ENCODE data around the gene E2F1.

The E2F1 gene

DNA sequence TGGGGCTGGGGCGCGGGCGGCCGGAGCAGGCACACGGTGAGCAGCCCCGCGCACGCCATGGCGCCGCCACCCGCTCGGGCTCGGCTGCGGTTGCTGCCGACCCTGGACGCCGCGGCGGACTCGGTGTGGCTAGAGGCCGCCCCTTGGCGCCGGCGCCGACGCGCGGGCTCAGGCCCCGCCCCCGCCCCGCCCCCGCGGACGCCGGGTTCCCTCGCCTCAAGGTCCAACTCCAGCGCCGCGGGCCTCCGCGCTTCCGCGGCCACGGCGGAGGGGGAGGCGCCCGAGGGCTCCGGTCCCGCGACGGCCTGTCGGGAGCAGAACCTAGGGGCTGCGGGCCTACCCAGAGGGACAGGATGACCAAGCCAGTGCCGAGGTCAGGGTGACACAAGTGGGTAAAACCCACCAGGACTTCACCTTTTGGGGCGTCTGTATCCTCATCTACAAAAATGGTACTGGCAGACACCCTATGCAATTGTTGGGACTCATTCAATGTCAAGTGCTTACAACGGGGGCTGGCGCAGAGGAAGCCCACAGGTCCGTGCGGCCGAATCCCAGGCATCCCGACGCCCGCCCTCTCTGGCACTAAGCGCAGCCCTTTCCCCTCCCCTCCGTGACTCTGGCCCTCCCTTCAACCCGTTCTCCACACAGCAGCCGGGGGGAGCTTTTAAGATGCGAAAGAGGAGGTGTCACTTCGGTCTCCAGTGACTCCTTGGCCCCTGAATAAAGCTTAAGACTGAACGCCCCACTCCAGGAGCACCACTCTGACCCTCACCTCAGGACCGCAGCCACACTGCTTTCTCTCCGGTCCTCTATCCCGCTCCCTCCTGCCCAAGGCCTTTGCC lies 11.7 kb downstream of the E2F1 start, which contains the start of gene NECAB3:
NECAB3 (minus strand) TSS at position 135 of the 842 bp plus-strand sequence; CDS start at position 59, 76 bp downstream.
- H3K9me3 ChIP-seq (ENCODE audit: control extremely low read depth in 1 of 5, control insufficient read depth in 4 of 5, insufficient read depth in 2 of 5, low read depth in 1 of 5, low read length in 4 of 5), result no peaks in the 10 kb centered on the region
- WGBS (ENCODE audit: insufficient coverage), result 6% methylated on average over 42 of the region's 73 CpGs
- H3K4me3 ChIP-seq (ENCODE audit: control insufficient read depth in 1 of 7, extremely low read depth in 1 of 7, insufficient read depth in 4 of 7, low read depth in 2 of 7, low read length in 6 of 7), result peak within 1 kb of the TSS; percentile 23 to 80 (median 66)
- H3K27ac ChIP-seq (ENCODE audit: insufficient read depth in 1 of 2, low read depth in 1 of 2, low read length in 2 of 2, poor library complexity in 1 of 2, severe bottlenecking in 2 of 2), result peak within 1 kb of the TSS in 1 of 2 experiments; percentile 67
- ChIA-PET CTCF (interaction anchor here (0.9 to 1.7 kb wide), 2 partner anchors 12 to 30 kb away, joined by 3 read pairs; no protein-coding TSS in a partner anchor), POLR2A (no interaction called here)
- peaks cover 0 to 27% (median 19%) of the 10 kb centered on the region in 4 experiments for H3K4me1 ChIP-seq (ENCODE audit: control extremely low read depth in 1 of 4, control insufficient read depth in 4 of 4, insufficient read depth in 4 of 4, low read length in 3 of 4)
- peaks cover 0 to 47% (median 18%) of the 10 kb centered on the region in 4 experiments for H3K36me3 ChIP-seq (ENCODE audit: control insufficient read depth in 4 of 4, insufficient read depth in 4 of 4, low read length in 3 of 4)
- peak in 2 of 3 donors; percentile 51 to 59 for DNase-seq
- H3K27me3 ChIP-seq (replicated peaks in 2 of 5; ENCODE audit: control insufficient read depth in 4 of 5, insufficient read depth in 5 of 5, low read length in 4 of 5), result no peaks in the 10 kb centered on the region

GRCh38 chr20:33673410-33674293 lies 12.5 kb downstream of the E2F1 start:
- Histone ChIP-seq H3K4me1 (ENCODE audit: control extremely low read depth in 1 of 4, control insufficient read depth in 4 of 4, insufficient read depth in 4 of 4, low read length in 3 of 4) (peaks cover 0 to 27% (median 19%) of the 10 kb centered on the region in 4 experiments), H3K36me3 (ENCODE audit: control insufficient read depth in 4 of 4, insufficient read depth in 4 of 4, low read length in 3 of 4) (peaks cover 0 to 43% (median 11%) of the 10 kb centered on the region in 4 experiments), H3K27me3 (replicated peaks in 2 of 5; ENCODE audit: control insufficient read depth in 4 of 5, insufficient read depth in 5 of 5, low read length in 4 of 5) (no peaks in the 10 kb centered on the region), H3K4me3 (ENCODE audit: control insufficient read depth in 1 of 7, extremely low read depth in 1 of 7, insufficient read depth in 4 of 7, low read depth in 2 of 7, low read length in 6 of 7) (peak overlapping the region; percentile 23 to 80 (median 66)), H3K27ac (ENCODE audit: insufficient read depth in 1 of 2, low read depth in 1 of 2, low read length in 2 of 2, poor library complexity in 1 of 2, severe bottlenecking in 2 of 2) (peak overlapping the region in 1 of 2 experiments; percentile 67), H3K9me3 (ENCODE audit: control extremely low read depth in 1 of 5, control insufficient read depth in 4 of 5, insufficient read depth in 2 of 5, low read depth in 1 of 5, low read length in 4 of 5) (no peaks in the 10 kb centered on the region)
- CTCF ChIA-PET, result no interaction called here
- POLR2A ChIA-PET, result no interaction called here
- no peak for DNase-seq
- 23% methylated on average over 25 of the region's 29 CpGs for WGBS (ENCODE audit: insufficient coverage)

- 92% methylated on average over 1 of the region's 4 CpGs for WGBS (ENCODE audit: insufficient coverage)
- H3K4me1 ChIP-seq (ENCODE audit: control extremely low read depth in 1 of 4, control insufficient read depth in 4 of 4, insufficient read depth in 4 of 4, low read length in 3 of 4), result peaks cover 0 to 32% (median 24%) of the 10 kb centered on the region in 4 experiments
- CTCF ChIA-PET, result no interaction called here
These were observed 13.1 kb downstream of the E2F1 start for GRCh38 chr20:33673114-33673409.

DNA sequence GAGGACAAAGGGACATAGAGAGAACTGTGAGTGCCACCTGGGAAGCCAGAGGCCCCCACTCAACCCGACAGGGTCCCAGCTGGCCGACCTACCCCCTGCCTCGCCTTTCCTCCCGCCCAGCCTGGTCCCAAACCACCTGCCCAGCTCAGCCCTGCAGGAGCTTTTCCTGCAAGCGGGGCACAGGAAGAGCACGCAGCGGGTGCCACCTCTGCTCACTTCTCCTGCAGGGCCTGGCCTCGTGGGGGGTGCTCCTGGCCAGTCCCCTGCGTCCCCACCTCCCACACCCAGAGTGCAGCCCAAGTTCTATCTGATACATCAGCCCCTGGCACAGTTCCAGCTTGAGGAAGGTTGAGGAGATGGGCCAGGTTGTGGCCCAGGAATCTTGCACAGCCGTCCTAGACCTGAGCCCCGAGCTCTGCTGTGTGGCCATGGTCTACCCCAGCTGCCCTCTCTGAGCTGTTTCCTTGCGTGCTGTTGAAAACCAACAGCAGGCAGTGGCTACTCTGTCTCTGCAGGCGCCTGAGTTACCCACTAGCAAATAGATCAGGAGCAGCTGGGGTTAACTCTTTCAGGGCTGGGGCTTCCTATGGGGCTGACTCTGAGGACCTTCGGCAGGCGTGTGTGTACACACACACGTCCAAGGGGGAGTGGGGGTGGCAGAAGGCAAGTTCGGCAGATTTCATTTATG lies 13.6 kb downstream of the E2F1 start:
- CTCF ChIA-PET, result interaction anchor here (0.8 kb wide), 1 partner anchor 9 kb away, joined by 3 read pairs; no protein-coding TSS in a partner anchor
- Histone ChIP-seq H3K27me3 (replicated peaks in 2 of 5; ENCODE audit: control insufficient read depth in 4 of 5, insufficient read depth in 5 of 5, low read length in 4 of 5) (no peaks in the 10 kb centered on the region), H3K4me1 (ENCODE audit: control extremely low read depth in 1 of 4, control insufficient read depth in 4 of 4, insufficient read depth in 4 of 4, low read length in 3 of 4) (peaks cover 0 to 37% (median 28%) of the 10 kb centered on the region in 4 experiments), H3K4me3 (ENCODE audit: control insufficient read depth in 1 of 7, extremely low read depth in 1 of 7, insufficient read depth in 4 of 7, low read depth in 2 of 7, low read length in 6 of 7) (no peak overlapping the region), H3K36me3 (ENCODE audit: control insufficient read depth in 4 of 4, insufficient read depth in 4 of 4, low read length in 3 of 4) (peaks cover 0 to 36% (median 6%) of the 10 kb centered on the region in 4 experiments), H3K27ac (ENCODE audit: insufficient read depth in 1 of 2, low read depth in 1 of 2, low read length in 2 of 2, poor library complexity in 1 of 2, severe bottlenecking in 2 of 2) (peak overlapping the region in 1 of 2 experiments; percentile 67), H3K9me3 (ENCODE audit: control extremely low read depth in 1 of 5, control insufficient read depth in 4 of 5, insufficient read depth in 2 of 5, low read depth in 1 of 5, low read length in 4 of 5) (no peaks in the 10 kb centered on the region)
- DNase-seq, result no peak
- POLR2A ChIA-PET, result no interaction called here
- WGBS (ENCODE audit: insufficient coverage), result 77% methylated on average over 11 of the region's 17 CpGs

More at GRCh38 chr20:33673114-33673409, 13.1 kb downstream of the E2F1 start:
- POLR2A ChIA-PET, result no interaction called here
- no peak for DNase-seq
- no peaks in the 10 kb centered on the region for H3K9me3 ChIP-seq (ENCODE audit: control extremely low read depth in 1 of 5, control insufficient read depth in 4 of 5, insufficient read depth in 2 of 5, low read depth in 1 of 5, low read length in 4 of 5)
- H3K27ac ChIP-seq (ENCODE audit: insufficient read depth in 1 of 2, low read depth in 1 of 2, low read length in 2 of 2, poor library complexity in 1 of 2, severe bottlenecking in 2 of 2), result peak overlapping the region in 1 of 2 experiments; percentile 67
- H3K4me3 ChIP-seq (ENCODE audit: control insufficient read depth in 1 of 7, extremely low read depth in 1 of 7, insufficient read depth in 4 of 7, low read depth in 2 of 7, low read length in 6 of 7), result peak overlapping the region in 1 of 7 experiments; percentile 66
- H3K27me3 ChIP-seq (replicated peaks in 2 of 5; ENCODE audit: control insufficient read depth in 4 of 5, insufficient read depth in 5 of 5, low read length in 4 of 5), result no peaks in the 10 kb centered on the region
- H3K36me3 ChIP-seq (ENCODE audit: control insufficient read depth in 4 of 4, insufficient read depth in 4 of 4, low read length in 3 of 4), result peaks cover 0 to 41% (median 8%) of the 10 kb centered on the region in 4 experiments

GRCh38 chr20:33671573-33672288 lies 14.5 kb downstream of the E2F1 start:
- ChIA-PET POLR2A (no interaction called here), CTCF (interaction anchor here (0.8 kb wide), 1 partner anchor 9 kb away, joined by 3 read pairs; no protein-coding TSS in a partner anchor)
- Histone ChIP-seq H3K27ac (ENCODE audit: insufficient read depth in 1 of 2, low read depth in 1 of 2, low read length in 2 of 2, poor library complexity in 1 of 2, severe bottlenecking in 2 of 2) (no peak overlapping the region), H3K9me3 (ENCODE audit: control extremely low read depth in 1 of 5, control insufficient read depth in 4 of 5, insufficient read depth in 2 of 5, low read depth in 1 of 5, low read length in 4 of 5) (no peaks in the 10 kb centered on the region), H3K27me3 (replicated peaks in 2 of 5; ENCODE audit: control insufficient read depth in 4 of 5, insufficient read depth in 5 of 5, low read length in 4 of 5) (no peaks in the 10 kb centered on the region), H3K4me1 (ENCODE audit: control extremely low read depth in 1 of 4, control insufficient read depth in 4 of 4, insufficient read depth in 4 of 4, low read length in 3 of 4) (peaks cover 0 to 45% (median 36%) of the 10 kb centered on the region in 4 experiments), H3K36me3 (ENCODE audit: control insufficient read depth in 4 of 4, insufficient read depth in 4 of 4, low read length in 3 of 4) (peaks cover 0 to 27% (median 3%) of the 10 kb centered on the region in 4 experiments), H3K4me3 (ENCODE audit: control insufficient read depth in 1 of 7, extremely low read depth in 1 of 7, insufficient read depth in 4 of 7, low read depth in 2 of 7, low read length in 6 of 7) (no peak overlapping the region)
- WGBS (ENCODE audit: insufficient coverage), result 79% methylated on average over 7 of the region's 8 CpGs
- DNase-seq, result no peak

Measured in common myeloid progenitor, CD34-positive (primary cell).